SK-N-SH (cell line): ENCODE results near the gene TMC1.

Experiments used
- CTCF ChIP-seq: fragments of 200-600 bp; sonication (generic); IDR thresholded peaks from 2 replicates; pipeline ENCODE4 v1.6.1; 2017; ENCODE audit warnings: antibody characterized with exemption, mild to moderate bottlenecking, moderate library complexity
- EP300 ChIP-seq, 2 experiments: IDR thresholded peaks; 2 replicates each; pipeline versions ENCODE4 v1.4.0 to v1.6.1; 2012; ENCODE audit warnings: borderline replicate concordance in 1 of 2, low read depth in 1 of 2, low read length in 1 of 2
- EZH2phosphoT487 ChIP-seq: fragments of 200-600 bp; sonication (generic); IDR thresholded peaks from 2 replicates; pipeline ENCODE4 v1.6.1; 2017; ENCODE audit warnings: low read depth, mixed run types, mild to moderate bottlenecking, antibody characterized with exemption, moderate library complexity, borderline replicate concordance
- GATA2 ChIP-seq: sonication (generic); formaldehyde crosslinking; IDR thresholded peaks from 2 replicates; pipeline ENCODE4 v1.5.0; 2020; ENCODE audit warnings: mild to moderate bottlenecking, missing genetic modification reagents
- MAX ChIP-seq: IDR thresholded peaks from 2 replicates; pipeline ENCODE4 v1.4.0; 2012; ENCODE audit warnings: low read depth
- MEF2A ChIP-seq: IDR thresholded peaks from 2 replicates; pipeline ENCODE4 v1.4.0; 2012; ENCODE audit warnings: low read depth, borderline replicate concordance
- MXI1 ChIP-seq: IDR thresholded peaks from 2 replicates; pipeline ENCODE4 v1.6.1; 2012; ENCODE audit warnings: mild to moderate bottlenecking, low read depth, low read length, improper control_type of control experiment
- POLR2AphosphoS5 ChIP-seq: IDR thresholded peaks from 2 replicates; pipeline ENCODE4 v1.6.1; 2012; ENCODE audit warnings: low read depth, low read length
- RCOR1 ChIP-seq: fragments of 150-350 bp; IDR thresholded peaks from 2 replicates; pipeline ENCODE4 v1.6.1; 2017; ENCODE audit warnings: antibody characterized with exemption, low read length
- REST ChIP-seq: IDR thresholded peaks from 2 replicates; pipeline ENCODE4 v1.6.1; 2012; ENCODE audit warnings: mild to moderate bottlenecking, low read depth, low read length, moderate library complexity
- RFX5 ChIP-seq: IDR thresholded peaks from 2 replicates; pipeline ENCODE4 v1.6.1; 2012; ENCODE audit warnings: mild to moderate bottlenecking, improper control_type of control experiment, low read length

- TF ChIP-seq EP300 (IDR thresholded peaks at IDR 0.05; ENCODE audit: borderline replicate concordance in 1 of 2, low read depth in 1 of 2, low read length in 1 of 2) (no peak), RCOR1 (no peak), CTCF (no peak), POLR2AphosphoS5 (no peak), MAX (no peak), MEF2A (no peak), RFX5 (no peak), EZH2phosphoT487 (no peak), GATA2 (no peak), REST (no peak), MXI1 (no peak)
These were observed 336.2 kb downstream of the TMC1 start for GRCh38 chr9:72857624-72857996.
